C1 segment of cervical spinal cord (tissue), 14 donors: ENCODE data around the gene SYCE3.
"Not testable (repeated sequence)": the region's sequence is repeated elsewhere in the genome, so short reads cannot be mapped to it uniquely, and the experiment has no call there.

Source experiments
- DNase-seq, 14 donors: peaks; one replicate each; lab custom pipeline; 2025; lab: John Stamatoyannopoulos, UW

The SYCE3 gene, protein sequence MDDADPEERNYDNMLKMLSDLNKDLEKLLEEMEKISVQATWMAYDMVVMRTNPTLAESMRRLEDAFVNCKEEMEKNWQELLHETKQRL

GRCh38 chr22:50562523-50563412 lies at the start of gene SYCE3:
Gene SYCE3, minus strand, starts transcription at chr22:50562919. Its CDS starts 6,514 bp downstream, at chr22:50556405.
- DNase-seq = peak; percentile 23 to 96 (median 90)

DNA sequence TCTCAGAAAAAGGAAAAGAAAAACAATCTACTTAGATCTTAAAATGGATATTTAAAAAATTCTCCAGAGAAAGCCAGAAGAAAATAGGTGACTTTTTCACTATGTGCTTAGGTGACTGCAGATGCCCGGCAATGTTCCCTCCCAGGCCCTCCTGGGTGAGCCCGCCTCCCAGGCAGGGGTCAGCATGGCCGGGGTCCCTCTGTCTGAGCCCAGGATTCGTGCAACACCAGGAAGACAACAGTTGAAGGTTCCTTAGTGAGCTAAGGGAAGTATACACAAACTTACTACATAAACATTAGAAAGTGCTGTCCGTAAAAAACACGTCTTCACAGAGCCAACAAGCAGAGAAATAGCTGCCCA lies 49.4 kb upstream of the SYCE3 start:
- no peak for DNase-seq

GRCh38 chr22:50611341-50612060 lies 48.8 kb upstream of the SYCE3 start:
- DNase-seq = no peak

DNA sequence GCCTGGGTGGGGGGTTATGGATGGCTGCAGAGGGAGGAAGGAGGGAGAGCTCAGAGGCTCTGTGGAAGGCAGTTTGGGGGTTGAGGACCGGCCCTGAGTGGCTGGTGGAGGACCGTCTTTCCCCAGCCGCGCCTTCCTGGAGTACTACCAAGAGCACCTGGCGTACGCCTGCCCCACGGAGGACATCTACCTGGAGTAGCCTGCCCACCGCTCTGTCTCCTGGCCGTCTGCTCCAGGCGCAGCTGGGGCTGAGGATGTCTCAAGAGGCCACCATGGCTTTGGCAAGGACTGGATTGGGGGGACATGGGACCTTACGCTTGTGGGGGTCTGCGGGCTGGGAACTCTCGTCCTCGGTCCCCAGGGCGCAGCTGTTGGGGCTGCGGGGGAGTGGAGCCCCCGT lies 47.9 kb upstream of the SYCE3 start:
- DNase-seq = no peak

GRCh38 chr22:50610041-50610451 lies 47.3 kb upstream of the SYCE3 start:
- no peak for DNase-seq

DNA sequence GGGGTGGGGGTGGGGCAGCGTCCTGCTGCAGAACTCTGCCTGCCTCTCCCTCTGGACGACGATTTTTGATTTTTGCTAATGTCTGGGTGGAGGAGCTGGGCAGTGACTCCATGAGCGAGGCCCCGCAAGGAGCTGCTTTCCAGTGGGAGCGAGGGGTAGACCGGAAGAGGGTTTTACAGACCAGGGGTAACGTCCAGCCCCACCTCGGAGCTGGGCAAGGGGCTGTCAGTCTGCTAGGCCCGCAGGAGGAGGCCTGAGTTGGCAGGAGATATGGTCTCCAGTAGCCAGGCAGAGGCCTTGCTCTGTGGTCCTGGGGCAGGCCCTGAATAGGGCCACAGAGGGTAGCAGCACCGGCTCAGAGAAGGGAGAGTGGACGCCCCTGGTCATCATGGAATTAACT lies 46.9 kb upstream of the SYCE3 start:
- DNase-seq = no peak

- DNase-seq = no peak
Observed at GRCh38 chr22:50608996-50609395, 46.3 kb upstream of the SYCE3 start.

DNA sequence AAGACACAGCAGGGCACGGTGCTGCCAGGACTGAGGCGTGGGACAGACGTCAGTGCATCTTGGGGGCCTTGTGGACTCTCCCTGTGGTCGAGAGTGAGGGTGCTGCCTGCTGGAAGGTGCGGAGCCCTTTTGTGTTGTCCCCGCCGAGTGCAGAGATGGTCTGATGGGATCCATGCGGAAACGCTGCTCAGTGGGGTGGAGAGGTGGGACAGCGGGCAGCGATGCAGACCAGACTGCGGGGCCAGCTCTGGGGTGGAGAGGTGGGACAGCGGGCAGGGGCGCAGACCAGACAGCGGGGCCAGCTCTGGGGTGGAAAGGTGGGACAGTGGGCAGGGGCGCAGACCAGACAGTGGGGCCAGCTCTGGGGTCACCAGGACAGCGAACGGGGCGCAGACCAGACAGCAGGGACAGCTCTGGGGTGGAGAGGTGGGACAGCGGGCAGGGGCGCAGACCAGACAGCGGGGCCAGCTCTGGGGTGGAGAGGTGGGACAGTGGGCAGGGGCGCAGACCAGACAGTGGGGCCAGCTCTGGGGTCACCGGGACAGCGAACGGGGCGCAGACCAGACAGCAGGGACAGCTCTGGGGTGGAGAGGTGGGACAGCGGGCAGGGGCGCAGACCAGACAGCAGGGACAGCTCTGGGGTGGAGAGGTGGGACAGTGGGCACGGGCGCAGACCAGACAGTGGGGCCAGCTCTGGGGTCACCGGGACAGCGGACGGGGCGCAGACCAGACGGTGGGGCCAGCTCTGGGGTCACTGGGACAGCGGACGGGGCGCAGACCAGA lies 45.5 kb upstream of the SYCE3 start:
- DNase-seq = not testable (repeated sequence)

DNA sequence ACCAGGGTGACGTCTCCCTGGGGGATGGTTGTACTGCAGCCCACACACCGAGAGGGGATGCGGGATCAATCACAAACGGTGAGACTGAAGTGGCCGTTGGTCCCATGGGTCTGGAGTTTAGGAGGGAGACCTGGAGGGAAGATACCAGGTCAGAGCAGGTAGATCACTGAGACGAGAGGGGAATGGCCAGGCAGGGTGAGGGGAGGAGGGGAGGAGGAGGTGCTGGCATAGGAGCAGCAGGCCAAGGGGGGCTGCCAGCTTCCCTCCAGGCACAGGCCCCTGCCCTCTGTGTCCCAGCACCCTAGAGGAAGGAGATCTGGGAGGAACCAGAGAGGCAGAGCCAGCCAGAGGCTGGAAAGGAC lies 44.9 kb upstream of the SYCE3 start:
- no peak for DNase-seq

DNA sequence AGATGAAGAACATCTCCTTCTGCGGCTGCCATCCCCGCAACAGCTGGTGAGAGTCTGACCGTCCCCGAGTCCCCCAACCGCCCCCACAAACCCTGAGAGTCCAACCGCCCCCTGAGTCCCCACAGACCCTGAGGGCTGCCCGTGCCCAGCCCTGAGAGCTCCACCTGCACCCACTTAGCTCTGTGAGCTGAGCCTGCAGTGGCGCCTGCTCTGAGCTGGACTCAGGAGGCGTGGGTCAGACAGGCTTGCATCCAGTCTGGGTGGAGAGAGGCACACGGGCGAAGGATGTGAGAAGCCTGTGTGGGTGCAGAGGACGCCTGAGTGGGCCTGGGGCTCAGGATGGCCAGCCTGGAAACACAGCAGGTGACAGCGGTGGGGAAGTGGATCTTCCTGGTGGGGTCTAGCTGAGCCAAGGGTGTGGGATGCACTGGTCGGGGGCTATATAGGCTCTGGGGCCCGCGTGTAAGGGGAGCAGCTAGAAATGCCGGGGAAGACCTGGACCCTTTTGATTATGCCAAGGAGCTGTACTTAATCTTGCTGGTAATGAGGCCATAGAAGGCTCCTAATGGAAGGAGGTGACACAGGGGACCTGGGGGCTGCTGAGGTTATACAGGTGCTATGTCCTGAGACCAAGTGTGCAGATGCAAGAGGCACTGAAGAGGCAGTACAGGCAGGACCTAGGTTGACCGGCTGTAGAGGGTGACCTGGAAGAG lies 44.4 kb upstream of the SYCE3 start:
- no peak for DNase-seq

DNA sequence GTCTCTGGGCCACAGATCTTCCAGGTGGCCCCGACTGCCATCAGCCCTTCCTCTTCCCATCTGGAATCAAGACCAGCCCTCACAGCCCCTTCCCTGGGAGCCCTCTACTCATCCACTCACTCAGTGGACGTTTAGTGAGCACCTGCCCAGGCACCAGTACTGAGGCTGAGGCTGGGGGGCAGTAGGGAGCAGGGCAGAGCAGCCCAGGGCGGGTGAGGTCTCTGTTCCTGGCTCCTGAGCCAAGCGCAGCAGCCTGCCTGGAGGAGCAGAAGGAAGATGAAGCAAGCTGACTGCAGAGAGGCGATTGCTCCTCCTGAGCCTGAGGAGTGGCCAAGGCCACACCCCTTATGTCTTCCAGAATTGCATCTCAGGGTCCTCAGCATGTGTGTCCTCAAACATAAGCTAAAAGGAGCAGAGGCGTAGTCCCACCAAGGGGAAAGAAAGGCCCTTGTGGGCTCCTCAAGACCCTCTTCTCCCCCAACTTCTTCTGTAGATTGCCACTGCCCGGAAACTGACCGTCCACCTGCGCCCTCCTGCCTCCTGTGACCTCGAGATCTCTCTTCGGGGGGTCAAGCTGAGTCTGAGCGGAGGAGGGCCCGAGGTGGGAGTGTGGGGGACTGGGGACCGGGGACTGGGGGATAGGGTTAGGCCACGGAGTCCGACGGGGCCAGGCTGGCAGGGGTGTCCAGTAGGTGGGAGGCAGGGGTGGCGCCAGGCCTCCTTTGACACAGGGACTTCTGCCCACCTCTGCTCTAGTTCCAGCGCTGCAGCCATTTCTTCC lies 43.6 kb upstream of the SYCE3 start:
- peak in 1 of 14 donors; percentile 69 for DNase-seq

DNA sequence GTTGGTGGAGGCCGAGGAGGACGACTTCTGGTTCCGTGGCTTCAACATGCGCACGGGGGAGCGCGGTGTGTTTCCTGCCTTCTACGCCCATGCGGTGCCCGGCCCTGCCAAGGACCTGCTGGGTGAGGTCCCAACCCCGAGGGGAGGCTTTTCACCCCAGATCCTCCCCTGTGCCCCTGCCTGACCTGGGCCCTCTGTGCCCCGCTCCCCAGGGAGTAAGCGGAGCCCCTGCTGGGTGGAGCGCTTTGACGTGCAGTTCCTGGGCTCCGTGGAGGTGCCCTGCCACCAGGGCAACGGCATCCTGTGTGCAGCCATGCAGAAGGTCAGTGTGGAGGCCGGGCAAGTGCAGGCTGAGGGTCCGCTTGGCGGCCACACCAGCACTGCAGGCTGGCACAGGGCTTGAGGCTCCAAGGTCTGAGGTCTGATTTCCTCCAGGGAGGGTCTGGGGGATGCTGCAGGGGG lies 42.9 kb upstream of the SYCE3 start:
- DNase-seq = no peak

GRCh38 chr22:50605002-50605612 lies 42.4 kb upstream of the SYCE3 start:
- DNase-seq = no peak

GRCh38 chr22:50604256-50605001 lies 41.7 kb upstream of the SYCE3 start:
- no peak for DNase-seq

GRCh38 chr22:50603511-50604255 lies 41.0 kb upstream of the SYCE3 start:
- no peak for DNase-seq

DNA sequence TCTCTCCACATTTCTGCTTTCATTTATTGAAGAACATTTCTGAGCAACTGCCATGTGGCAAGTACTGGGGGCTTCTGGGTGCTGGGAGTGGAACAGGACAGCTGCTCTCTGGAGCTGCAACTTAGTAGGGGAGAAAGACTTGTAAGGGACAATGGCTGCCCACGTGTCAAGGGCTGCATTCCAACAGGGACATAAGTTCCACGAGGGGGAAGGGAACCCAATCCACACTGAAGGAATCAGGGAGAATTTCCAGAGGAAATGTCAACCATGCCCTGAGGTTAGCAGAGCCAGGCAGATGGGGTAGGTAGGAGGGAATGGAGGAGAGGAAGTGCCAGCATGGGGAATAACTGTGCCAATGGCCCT lies 39.6 kb upstream of the SYCE3 start:
- DNase-seq = no peak

GRCh38 chr22:50601669-50602337 lies 39.1 kb upstream of the SYCE3 start:
- DNase-seq = no peak
